ENCODE data around the gene MARK3. TPM values are rescaled to one million over a fixed set of nuclear protein-coding genes. Genes with fewer than 3 reads are reported as not detected.

MARK3 gene
- total RNA-seq, 1 experiment from 2014 or later = 78.0 TPM

GRCh38 chr14:103544388-103545218, 159.4 kb downstream of the MARK3 start:
- Histone ChIP-seq H3K36me3 (ENCODE audit: control insufficient read depth, insufficient read depth, low read length) (no peaks in the 10 kb centered on the region), H3K4me1 (peaks cover 6% of the 10 kb centered on the region), H3K9me3 (no peaks in the 10 kb centered on the region), H3K4me3 (ENCODE audit: low read depth, low read length) (no peak overlapping the region), H3K27me3 (replicated peaks; ENCODE audit: control insufficient read depth, insufficient read depth, low read length) (no peaks in the 10 kb centered on the region)
- Mint-ChIP-seq H3K27ac (ENCODE audit: unreplicated experiment) (no peak overlapping the region), H3K36me3 (ENCODE audit: insufficient read depth, unreplicated experiment) (peaks cover 6% of the 10 kb centered on the region), H3K9me3 (ENCODE audit: unreplicated experiment) (no peaks in the 10 kb centered on the region), H3K27me3 (ENCODE audit: insufficient read depth, unreplicated experiment) (no peaks in the 10 kb centered on the region), H3K4me3 (ENCODE audit: unreplicated experiment) (no peak overlapping the region), H3K4me1 (ENCODE audit: low read depth, unreplicated experiment) (no peaks in the 10 kb centered on the region)
- CTCF ChIA-PET = interaction anchor here (2.7 to 3.6 kb wide), 2 partner anchors 26 kb away, joined by 13 to 49 read pairs; no protein-coding TSS in a partner anchor
- POLR2A ChIA-PET = no interaction called here
- intact Hi-C loops (cut with micrococcal nuclease; ENCODE audit: unreplicated experiment) = no loop called here
- BruUV-seq (replicated peaks) = no TSS peak
- DNase-seq = no peak
- TF ChIP-seq, protein P1, sequence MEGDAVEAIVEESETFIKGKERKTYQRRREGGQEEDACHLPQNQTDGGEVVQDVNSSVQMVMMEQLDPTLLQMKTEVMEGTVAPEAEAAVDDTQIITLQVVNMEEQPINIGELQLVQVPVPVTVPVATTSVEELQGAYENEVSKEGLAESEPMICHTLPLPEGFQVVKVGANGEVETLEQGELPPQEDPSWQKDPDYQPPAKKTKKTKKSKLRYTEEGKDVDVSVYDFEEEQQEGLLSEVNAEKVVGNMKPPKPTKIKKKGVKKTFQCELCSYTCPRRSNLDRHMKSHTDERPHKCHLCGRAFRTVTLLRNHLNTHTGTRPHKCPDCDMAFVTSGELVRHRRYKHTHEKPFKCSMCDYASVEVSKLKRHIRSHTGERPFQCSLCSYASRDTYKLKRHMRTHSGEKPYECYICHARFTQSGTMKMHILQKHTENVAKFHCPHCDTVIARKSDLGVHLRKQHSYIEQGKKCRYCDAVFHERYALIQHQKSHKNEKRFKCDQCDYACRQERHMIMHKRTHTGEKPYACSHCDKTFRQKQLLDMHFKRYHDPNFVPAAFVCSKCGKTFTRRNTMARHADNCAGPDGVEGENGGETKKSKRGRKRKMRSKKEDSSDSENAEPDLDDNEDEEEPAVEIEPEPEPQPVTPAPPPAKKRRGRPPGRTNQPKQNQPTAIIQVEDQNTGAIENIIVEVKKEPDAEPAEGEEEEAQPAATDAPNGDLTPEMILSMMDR (IDR thresholded peaks at IDR 0.05; ENCODE audit: insufficient read depth in 1 of 2, low read depth in 1 of 2, low read length in 1 of 2, severe bottlenecking in 1 of 2, unreplicated experiment in 1 of 2) = no peak

DNA sequence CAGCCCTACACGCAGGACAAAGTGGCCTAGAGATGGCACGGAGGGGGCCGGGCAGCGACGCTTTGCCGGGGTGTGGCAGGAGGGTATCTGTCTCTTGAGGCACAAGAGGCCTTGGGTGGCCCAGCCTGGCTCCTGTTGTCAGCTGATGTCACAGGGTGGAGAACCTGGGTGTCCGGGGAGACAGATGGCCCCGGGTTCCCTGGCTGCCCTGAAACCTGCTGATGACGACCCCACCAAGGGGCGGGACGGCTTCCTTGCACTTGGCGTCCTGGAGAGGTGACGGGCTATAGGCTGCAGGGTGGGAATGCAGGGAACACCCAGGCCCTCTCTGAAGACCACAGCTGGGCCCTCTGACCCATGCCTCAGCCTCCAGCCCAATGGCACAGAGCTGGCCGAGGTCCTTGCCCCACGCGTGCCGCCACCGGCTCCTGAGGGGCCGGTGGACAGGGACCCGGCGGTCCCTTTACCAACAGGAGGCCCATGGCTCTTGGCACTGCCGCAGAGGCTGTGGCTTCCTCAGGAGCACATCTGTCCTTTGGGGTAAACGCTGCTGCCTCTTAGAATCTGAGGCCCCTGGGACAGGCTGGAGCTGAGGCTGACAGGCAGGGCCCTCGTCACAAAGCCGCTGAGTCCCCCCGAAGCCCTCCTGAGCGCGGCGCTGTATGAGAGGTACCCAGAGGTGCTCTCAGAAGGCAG, 160.2 kb downstream of the MARK3 start:
- intact Hi-C loops (cut with micrococcal nuclease; ENCODE audit: unreplicated experiment) = no loop called here
- DNase-seq = no peak
- TF ChIP-seq, protein P1 (IDR thresholded peaks at IDR 0.05; ENCODE audit: insufficient read depth in 1 of 2, low read depth in 1 of 2, low read length in 1 of 2, severe bottlenecking in 1 of 2, unreplicated experiment in 1 of 2) = no peak
- Mint-ChIP-seq H3K4me3 (ENCODE audit: unreplicated experiment) (no peak overlapping the region), H3K27me3 (ENCODE audit: insufficient read depth, unreplicated experiment) (no peaks in the 10 kb centered on the region), H3K36me3 (ENCODE audit: insufficient read depth, unreplicated experiment) (peaks cover 10% of the 10 kb centered on the region), H3K9me3 (ENCODE audit: unreplicated experiment) (no peaks in the 10 kb centered on the region), H3K27ac (ENCODE audit: unreplicated experiment) (no peak overlapping the region), H3K4me1 (ENCODE audit: low read depth, unreplicated experiment) (no peaks in the 10 kb centered on the region)
- BruUV-seq (replicated peaks) = no TSS peak
- no peaks in the 10 kb centered on the region for H3K9me3 ChIP-seq
- ChIA-PET POLR2A (no interaction called here), CTCF (interaction anchor here (3.6 kb wide), 1 partner anchor 27 kb away, joined by 49 read pairs; no protein-coding TSS in a partner anchor)
- H3K36me3 ChIP-seq (ENCODE audit: control insufficient read depth, insufficient read depth, low read length) = no peaks in the 10 kb centered on the region
- no peaks in the 10 kb centered on the region for H3K27me3 ChIP-seq (replicated peaks; ENCODE audit: control insufficient read depth, insufficient read depth, low read length)
- H3K4me3 ChIP-seq (ENCODE audit: low read depth, low read length) = no peak overlapping the region
- H3K4me1 ChIP-seq = peaks cover 6% of the 10 kb centered on the region

DNA sequence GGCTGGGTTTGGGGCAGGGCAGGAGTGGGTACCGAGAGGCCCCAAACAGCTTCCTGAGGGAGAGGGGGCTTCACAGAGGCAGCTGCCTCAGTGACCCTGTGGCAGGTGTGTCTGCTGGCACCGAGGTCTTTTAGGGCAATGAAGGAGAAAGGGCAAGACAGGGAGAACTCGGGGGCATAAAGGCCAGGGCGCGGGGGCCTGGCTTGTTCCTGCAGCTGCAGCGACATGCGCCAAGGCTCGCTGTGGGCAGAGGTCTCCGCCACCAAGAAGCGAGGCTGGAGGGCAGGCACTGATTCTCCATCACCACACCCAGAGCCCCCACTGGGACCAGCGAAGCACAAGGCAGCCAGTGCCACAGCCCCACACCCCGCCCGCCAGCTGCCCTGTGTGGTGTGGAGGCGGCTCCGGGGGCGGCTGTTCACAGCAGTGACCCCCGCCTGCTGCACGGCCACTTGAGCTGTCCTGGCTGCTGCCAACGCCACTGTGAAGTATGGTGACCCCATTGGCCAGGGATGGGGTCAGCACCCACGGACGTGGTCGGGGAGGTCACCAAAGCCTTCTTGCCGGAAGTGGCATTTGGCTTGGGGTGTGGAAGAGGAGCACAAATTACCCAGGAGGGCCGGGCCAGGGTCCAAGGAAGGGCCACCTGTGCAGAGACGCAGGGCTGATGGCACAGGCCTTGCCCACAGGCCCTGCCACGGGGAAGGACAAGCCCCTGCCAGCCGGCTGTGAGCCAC, 160.9 kb downstream of the MARK3 start:
- H3K4me3 Mint-ChIP-seq (ENCODE audit: unreplicated experiment) = no peak overlapping the region
- CTCF ChIA-PET = interaction anchor here (1.1 to 3.6 kb wide), 3 partner anchors 18 to 28 kb away, joined by 3 to 49 read pairs (median 6); partner anchors contain the start of gene TRMT61A
- H3K27me3 Mint-ChIP-seq (ENCODE audit: insufficient read depth, unreplicated experiment) = no peaks in the 10 kb centered on the region
- no peak for DNase-seq
- peaks cover 10% of the 10 kb centered on the region for H3K36me3 Mint-ChIP-seq (ENCODE audit: insufficient read depth, unreplicated experiment)
- TF ChIP-seq, protein P1 (IDR thresholded peaks at IDR 0.05; ENCODE audit: insufficient read depth in 1 of 2, low read depth in 1 of 2, low read length in 1 of 2, severe bottlenecking in 1 of 2, unreplicated experiment in 1 of 2) = no peak
- H3K4me3 ChIP-seq (ENCODE audit: low read depth, low read length) = no peak overlapping the region
- intact Hi-C loops (cut with micrococcal nuclease; ENCODE audit: unreplicated experiment) = loop anchor here (1.0 kb wide), 2 partner anchors 28 to 46 kb away; no protein-coding TSS in a partner anchor
- POLR2A ChIA-PET = no interaction called here
- no peak overlapping the region for H3K27ac Mint-ChIP-seq (ENCODE audit: unreplicated experiment)
- H3K9me3 ChIP-seq = no peaks in the 10 kb centered on the region
- H3K36me3 ChIP-seq (ENCODE audit: control insufficient read depth, insufficient read depth, low read length) = no peaks in the 10 kb centered on the region
- peaks cover 6% of the 10 kb centered on the region for H3K4me1 ChIP-seq
- no peaks in the 10 kb centered on the region for H3K9me3 Mint-ChIP-seq (ENCODE audit: unreplicated experiment)
- H3K4me1 Mint-ChIP-seq (ENCODE audit: low read depth, unreplicated experiment) = no peaks in the 10 kb centered on the region
- no peaks in the 10 kb centered on the region for H3K27me3 ChIP-seq (replicated peaks; ENCODE audit: control insufficient read depth, insufficient read depth, low read length)
- BruUV-seq (replicated peaks) = no TSS peak

All from Caco-2 (cell line).